Endothelial cell of umbilical vein (primary cell): ENCODE measurements around the gene PLEKHM2. TPM values are rescaled to one million over a fixed set of nuclear protein-coding genes. Genes with fewer than 3 reads are reported as not detected.

Experiments used
- BruUV-seq: library from RNA; stranded (reverse); fragments of 400-500 nt; replicated peaks from 2 replicates; lab custom pipeline; 2021; lab: Mats Ljungman, UMichigan
- CTCF ChIA-PET: fragments of 300-600, 350-600 bp; sonication (Branson Sonifier 250); formaldehyde crosslinking; loops from one replicate; lab custom pipeline; 2021; ENCODE audit warnings: antibody characterized with exemption, inconsistent platforms; lab: Charles Lee
- POLR2A ChIA-PET: fragments of 300-600, 350-600 bp; sonication (Branson Sonifier 250); formaldehyde crosslinking; loops from one replicate; lab custom pipeline; 2021; ENCODE audit warnings: antibody characterized with exemption, inconsistent platforms; lab: Charles Lee
- DNase-seq: peaks from one replicate; pipeline ENCODE4 v3.0.0-alpha.2; 2011; ENCODE audit warnings: low read depth, low spot score
- FAIRE-seq: peaks from 2 replicates; lab custom pipeline; 2011; peaks lifted over from hg19 to GRCh38; lab: Jason Lieb, UNC
- H2AFZ ChIP-seq: 2 replicates; pipeline ENCODE4 v1.6.0; 2012; ENCODE audit warnings: low read depth, low read length, control low read depth, inconsistent platforms
- H3K27ac ChIP-seq: 2 replicates; pipeline ENCODE4 v1.5.1; 2011; ENCODE audit warnings: low read depth, mild to moderate bottlenecking, control low read depth, low read length, moderate library complexity; ENCODE audit not compliant: insufficient read depth
- H3K27me3 ChIP-seq, 2 experiments: 2 replicates each; pipeline versions ENCODE4 v1.6.0 to v1.6.1; 2011; ENCODE audit warnings: low read length in 2 of 2, mixed read lengths in 1 of 2; ENCODE audit not compliant: control insufficient read depth in 2 of 2, insufficient read depth in 2 of 2
- H3K36me3 ChIP-seq, 2 experiments: 2 replicates in 1 of 2; 3 replicates in 1 of 2; pipeline ENCODE4 v1.5.1; 2011; ENCODE audit warnings: low read length in 2 of 2, mild to moderate bottlenecking in 1 of 2, moderate library complexity in 1 of 2; ENCODE audit not compliant: control insufficient read depth in 2 of 2, insufficient read depth in 2 of 2; ENCODE audit errors: extremely low read depth in 1 of 2
- H3K4me1 ChIP-seq: 3 replicates; pipeline ENCODE4 v1.5.1; 2011; ENCODE audit warnings: mild to moderate bottlenecking, low read length; ENCODE audit not compliant: control insufficient read depth, insufficient read depth; ENCODE audit errors: extremely low read depth
- H3K4me2 ChIP-seq: 2 replicates; pipeline ENCODE4 v1.6.1; 2011; ENCODE audit warnings: low read length, control low read depth, mixed read lengths; ENCODE audit not compliant: insufficient read depth
- H3K4me3 ChIP-seq, 3 experiments: fragments of 200-600 bp in 1 of 3; sonication (generic), shearing (Covaris generic) in 1 of 3; replicated peaks in 1 of 3; 2 replicates each; pipeline ENCODE4 v1.5.1; 2011 to 2016; ENCODE audit warnings: control low read depth in 3 of 3, low read length in 3 of 3, mild to moderate bottlenecking in 2 of 3, inconsistent platforms in 1 of 3, low read depth in 1 of 3, moderate library complexity in 1 of 3; ENCODE audit not compliant: insufficient read depth in 1 of 3
- H3K79me2 ChIP-seq: 2 replicates; pipeline ENCODE4 v1.6.0; 2012; ENCODE audit warnings: low read length, inconsistent platforms; ENCODE audit not compliant: control insufficient read depth, insufficient read depth
- H3K9ac ChIP-seq: replicated peaks from 2 replicates; pipeline ENCODE3; 2011; ENCODE audit warnings: low read length, control low read depth; ENCODE audit not compliant: insufficient read depth; ENCODE audit errors: extremely low read depth
- H3K9me1 ChIP-seq: replicated peaks from 3 replicates; pipeline ENCODE4 v1.6.0; 2011; ENCODE audit warnings: mild to moderate bottlenecking, low read length; ENCODE audit not compliant: control insufficient read depth, insufficient read depth; ENCODE audit errors: extremely low read depth
- H3K9me3 ChIP-seq: replicated peaks from 2 replicates; pipeline ENCODE4 v1.5.1; 2012; ENCODE audit warnings: low read length, inconsistent platforms; ENCODE audit not compliant: control insufficient read depth, insufficient read depth
- H4K20me1 ChIP-seq: replicated peaks from 2 replicates; pipeline ENCODE3; 2011; ENCODE audit warnings: mild to moderate bottlenecking, low read length; ENCODE audit not compliant: control insufficient read depth, insufficient read depth; ENCODE audit errors: extremely low read depth
- EZH2 ChIP-seq: IDR thresholded peaks from 2 replicates; pipeline ENCODE4 v1.6.1; 2012; ENCODE audit warnings: borderline replicate concordance, low read depth, mild to moderate bottlenecking, moderate library complexity, low read length, inconsistent platforms; ENCODE audit not compliant: severe bottlenecking
- FOS ChIP-seq: IDR thresholded peaks from 2 replicates; pipeline ENCODE4 v1.6.1; 2011; ENCODE audit warnings: mild to moderate bottlenecking, low read length, moderate library complexity, borderline replicate concordance; ENCODE audit not compliant: insufficient read depth
- GATA2 ChIP-seq: IDR thresholded peaks from 2 replicates; pipeline ENCODE4 v1.7.0; 2011; ENCODE audit warnings: low read depth, mild to moderate bottlenecking, moderate library complexity, mixed read lengths, low read length; ENCODE audit not compliant: insufficient read length, insufficient read depth
- JUN ChIP-seq: IDR thresholded peaks from 2 replicates; pipeline ENCODE4 v1.6.1; 2011; ENCODE audit warnings: borderline replicate concordance, low read depth; ENCODE audit not compliant: insufficient read length, insufficient read depth
- MYC ChIP-seq: IDR thresholded peaks from one replicate; pipeline ENCODE4 v1.6.1; 2011; ENCODE audit warnings: mild to moderate bottlenecking, low read depth, low read length
- POLR2A ChIP-seq: IDR thresholded peaks from 2 replicates; pipeline ENCODE4 v1.6.1; 2012; ENCODE audit warnings: low read depth, mild to moderate bottlenecking, control low read depth, low read length
- POLR2AphosphoS5 ChIP-seq: IDR thresholded peaks from 2 replicates; pipeline ENCODE4 v1.6.1; 2012; ENCODE audit warnings: low read depth, mild to moderate bottlenecking, control low read depth, low read length, moderate library complexity; ENCODE audit not compliant: insufficient read depth
- dilution Hi-C: fragments of 300-500 bp; cut with MboI; formaldehyde crosslinking; loops from one replicate; pipeline ENCODE4 v1.15.0; 2019; ENCODE audit warnings: low sequenced_read_pairs; ENCODE audit not compliant: extremely low pct_ligation_motif_present
- intact Hi-C: fragments of 100-400 bp; cut with micrococcal nuclease; formaldehyde crosslinking; loops from one replicate; pipeline ENCODE4 v1.10.0; 2022
- polyA plus RNA-seq, 4 experiments: library from polyadenylated mRNA; depleted of rRNA in 3 of 4; stranded (reverse) in 3 of 4; unstranded in 1 of 4; fragments of >200 nt; gene quantifications; 2 replicates each; pipeline versions ENCODE4 v1.2.1 to v1.2.3, GENCODE V29; 2011 to 2012; ENCODE audit warnings: missing spikeins in 1 of 4
- total RNA-seq: library from RNA; stranded (reverse); gene quantifications from 2 replicates; pipeline ENCODE4 v1.2.3, GENCODE V29; 2021
- TF ChIP-seq, protein P1 (sequence below): IDR thresholded peaks from 2 replicates; pipeline ENCODE4 v1.6.1; 2011; ENCODE audit not compliant: insufficient read depth, insufficient read length
- TF ChIP-seq, protein P2 (sequence below), 2 donors: IDR thresholded peaks; 1 replicate in 1 of 2; 2 replicates in 1 of 2; pipeline ENCODE4 v1.5.1; 2011; ENCODE audit warnings: low read length in 2 of 2, mild to moderate bottlenecking in 2 of 2, moderate library complexity in 2 of 2, control low read depth in 1 of 2, inconsistent platforms in 1 of 2, low read depth in 1 of 2; ENCODE audit not compliant: insufficient read depth in 1 of 2; ENCODE audit errors: extremely low read depth in 1 of 2

The PLEKHM2 gene
- total and polyA plus RNA-seq, 2 donors (not counting 3 experiments of a cell fraction or from before 2014, with no cell fraction given) = 60.6 to 67.5 TPM

DNA sequence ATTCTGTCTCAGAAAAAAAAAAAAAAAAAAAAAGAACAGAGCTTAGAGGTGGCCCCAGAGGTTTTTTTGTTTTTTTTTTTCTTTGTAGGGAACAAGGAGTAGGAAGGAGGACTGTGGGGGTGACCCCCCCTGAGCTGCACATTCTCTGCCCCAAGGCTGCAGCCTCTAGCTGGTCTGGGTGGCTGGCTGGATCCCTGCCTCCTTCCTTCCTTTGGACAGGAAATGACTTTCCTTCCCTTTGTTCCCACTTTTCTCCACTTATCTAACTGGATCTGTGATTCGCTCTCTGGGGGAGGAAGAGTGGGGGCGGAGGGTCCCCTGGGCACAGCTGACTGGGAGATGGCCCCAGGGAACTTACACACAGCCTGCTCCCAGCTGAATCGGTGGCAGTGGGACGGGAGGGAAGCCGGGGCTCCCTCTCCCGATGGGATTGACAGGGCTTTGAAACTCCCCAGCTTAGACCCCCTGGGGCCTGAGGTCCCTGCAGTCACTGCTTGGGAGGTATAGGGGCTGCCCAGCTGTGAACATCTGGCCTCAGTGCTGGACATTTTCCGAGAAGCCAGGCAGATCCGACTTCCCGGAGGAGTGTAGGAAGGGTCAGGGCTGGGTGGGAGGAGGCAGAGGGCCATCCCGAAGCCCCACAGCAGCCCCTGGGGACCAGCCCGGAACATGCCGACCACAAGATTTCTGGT lies 76.5 kb downstream of the PLEKHM2 start:
- Histone ChIP-seq H3K4me2 (peak overlapping the region; percentile 95), H3K27me3 (no peaks in the 10 kb centered on the region), H3K79me2 (peaks cover 69% of the 10 kb centered on the region), H3K4me1 (peaks cover 62% of the 10 kb centered on the region), H3K4me3 (peak overlapping the region; percentile 92 to 99 (median 97)), H3K9me1 (no peaks in the 10 kb centered on the region), H3K27ac (peak overlapping the region; percentile 81), H3K36me3 (peaks cover 12 to 23% of the 10 kb centered on the region in 2 experiments), H2AFZ (no peak overlapping the region), H3K9me3 (no peaks in the 10 kb centered on the region), H3K9ac (peak overlapping the region; percentile 96), H4K20me1 (no peaks in the 10 kb centered on the region)
- intact Hi-C loops (loop anchor here (1.0 to 5.0 kb wide), 5 partner anchors 11 to 163 kb away; partner anchors contain the start of genes DDI2 and PLEKHM2), dilution Hi-C loops (no loop called here)
- DNase-seq = peak; percentile 86
- ChIA-PET CTCF (interaction anchor here (1.0 to 4.4 kb wide), 7 partner anchors 12 to 164 kb away, joined by 3 to 31 read pairs (median 4); partner anchors contain the start of gene SLC25A34), POLR2A (interaction anchor here (0.5 to 2.2 kb wide), 9 partner anchors 11 to 1145 kb away, joined by 3 to 26 read pairs (median 4); no protein-coding TSS in a partner anchor)
- FAIRE-seq = peak; percentile 98
- TF ChIP-seq POLR2A (peak; percentile 78), JUN (peak; percentile 36), EZH2 (no peak), FOS (peak; percentile 65), MYC (peak; percentile 45), POLR2AphosphoS5 (peak; percentile 91), GATA2 (peak; percentile 99)
- TF ChIP-seq, protein P1, sequence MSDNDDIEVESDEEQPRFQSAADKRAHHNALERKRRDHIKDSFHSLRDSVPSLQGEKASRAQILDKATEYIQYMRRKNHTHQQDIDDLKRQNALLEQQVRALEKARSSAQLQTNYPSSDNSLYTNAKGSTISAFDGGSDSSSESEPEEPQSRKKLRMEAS = no peak
- TF ChIP-seq, protein P2, sequence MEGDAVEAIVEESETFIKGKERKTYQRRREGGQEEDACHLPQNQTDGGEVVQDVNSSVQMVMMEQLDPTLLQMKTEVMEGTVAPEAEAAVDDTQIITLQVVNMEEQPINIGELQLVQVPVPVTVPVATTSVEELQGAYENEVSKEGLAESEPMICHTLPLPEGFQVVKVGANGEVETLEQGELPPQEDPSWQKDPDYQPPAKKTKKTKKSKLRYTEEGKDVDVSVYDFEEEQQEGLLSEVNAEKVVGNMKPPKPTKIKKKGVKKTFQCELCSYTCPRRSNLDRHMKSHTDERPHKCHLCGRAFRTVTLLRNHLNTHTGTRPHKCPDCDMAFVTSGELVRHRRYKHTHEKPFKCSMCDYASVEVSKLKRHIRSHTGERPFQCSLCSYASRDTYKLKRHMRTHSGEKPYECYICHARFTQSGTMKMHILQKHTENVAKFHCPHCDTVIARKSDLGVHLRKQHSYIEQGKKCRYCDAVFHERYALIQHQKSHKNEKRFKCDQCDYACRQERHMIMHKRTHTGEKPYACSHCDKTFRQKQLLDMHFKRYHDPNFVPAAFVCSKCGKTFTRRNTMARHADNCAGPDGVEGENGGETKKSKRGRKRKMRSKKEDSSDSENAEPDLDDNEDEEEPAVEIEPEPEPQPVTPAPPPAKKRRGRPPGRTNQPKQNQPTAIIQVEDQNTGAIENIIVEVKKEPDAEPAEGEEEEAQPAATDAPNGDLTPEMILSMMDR (IDR thresholded peaks at IDR 0.05; ENCODE audit: extremely low read depth in 1 of 2, insufficient read depth in 1 of 2, low read depth in 1 of 2, low read length in 2 of 2) = no peak
- no TSS peak for BruUV-seq
